Measurements from ENCODE around the gene ESR2.
"Not testable (repeated sequence)": the region's sequence is repeated elsewhere in the genome, so short reads cannot be mapped to it uniquely, and the experiment has no call there.

ESR2 gene

DNA sequence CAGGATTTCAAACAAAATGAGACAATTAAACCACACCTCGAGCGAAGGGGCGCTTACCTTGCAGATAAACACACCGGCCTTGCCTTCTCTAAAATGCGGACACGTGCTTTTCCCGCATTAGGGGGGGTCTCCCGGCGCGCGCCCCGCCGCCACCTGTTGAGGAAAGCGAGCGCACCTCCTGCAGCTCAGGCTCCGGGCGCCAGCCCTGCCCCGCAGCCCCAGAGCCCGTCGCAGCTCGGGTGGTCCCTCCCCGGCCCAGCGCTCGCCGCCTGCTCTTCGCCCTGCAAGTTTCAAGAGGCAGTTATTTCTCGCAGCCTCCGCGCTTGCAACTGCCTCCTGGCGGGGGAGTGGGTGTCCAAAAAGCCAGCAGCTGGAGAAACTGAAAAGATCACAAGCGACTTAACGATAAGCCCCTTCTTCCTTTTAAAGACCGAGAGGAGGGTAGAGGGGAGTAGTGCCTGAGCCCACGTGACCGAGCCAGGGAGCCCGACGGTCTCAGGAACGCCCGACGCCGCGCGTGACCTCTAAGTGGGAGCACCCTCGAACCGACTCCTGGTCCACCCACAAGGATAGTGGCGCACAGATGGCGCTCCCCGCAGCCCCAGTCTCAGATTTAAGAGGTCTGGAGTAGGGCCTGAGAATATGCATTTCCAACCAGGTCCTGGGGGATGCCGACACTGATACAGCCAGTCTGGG is at the start of gene ESR2:
Gene ESR2 (minus strand): TSS at position 396 of the 696 bp plus-strand sequence. CDS start 11,386 bp downstream, outside the sequence.
- Histone ChIP-seq H3K4me1 (ENCODE audit: insufficient read depth, low read length) (peaks cover 10% of the 10 kb centered on the region), H3K27me3 (ENCODE audit: insufficient read depth, low read length) (peaks cover 23% of the 10 kb centered on the region), H3K36me3 (ENCODE audit: insufficient read depth, low read length) (no peaks in the 10 kb centered on the region), H2AFZ (ENCODE audit: low read depth, low read length) (peak within 1 kb of the TSS; percentile 62), H3K9me3 (ENCODE audit: low read length) (no peaks in the 10 kb centered on the region), H3K4me3 (ENCODE audit: low read length) (peak within 1 kb of the TSS; percentile 27)

DNA sequence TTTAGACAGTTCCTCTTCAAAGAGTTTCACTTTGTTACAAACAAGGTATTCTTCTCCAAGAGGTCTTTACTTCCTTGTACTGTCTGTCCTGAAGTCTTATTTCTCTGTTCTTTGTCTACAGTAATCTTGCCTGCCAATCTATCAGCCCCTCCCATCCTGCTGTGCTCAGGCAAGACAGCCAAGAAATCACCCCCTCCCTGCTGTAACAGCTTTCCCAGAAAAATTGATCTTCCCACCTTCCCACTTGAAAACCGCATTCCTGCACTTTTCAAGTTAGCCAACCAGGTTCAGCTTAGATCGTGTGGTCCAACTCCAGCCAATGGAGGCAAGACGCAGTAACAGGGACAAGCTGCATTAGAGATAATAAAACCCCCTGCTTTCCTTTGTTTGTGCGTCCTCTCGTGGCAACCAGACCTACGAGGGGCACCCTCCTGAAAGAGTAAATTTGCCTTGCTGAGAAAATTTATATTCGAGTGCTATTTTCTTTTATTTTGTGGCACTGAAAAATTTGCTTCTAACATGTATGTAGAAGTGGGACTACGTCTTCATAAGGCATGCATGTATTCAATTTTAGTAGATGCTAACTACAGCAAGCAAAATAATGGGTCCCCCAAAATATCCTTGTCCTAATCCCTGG is 46.5 kb upstream of the ESR2 start:
- H3K4me3 ChIP-seq (ENCODE audit: low read length): no peak overlapping the region

DNA sequence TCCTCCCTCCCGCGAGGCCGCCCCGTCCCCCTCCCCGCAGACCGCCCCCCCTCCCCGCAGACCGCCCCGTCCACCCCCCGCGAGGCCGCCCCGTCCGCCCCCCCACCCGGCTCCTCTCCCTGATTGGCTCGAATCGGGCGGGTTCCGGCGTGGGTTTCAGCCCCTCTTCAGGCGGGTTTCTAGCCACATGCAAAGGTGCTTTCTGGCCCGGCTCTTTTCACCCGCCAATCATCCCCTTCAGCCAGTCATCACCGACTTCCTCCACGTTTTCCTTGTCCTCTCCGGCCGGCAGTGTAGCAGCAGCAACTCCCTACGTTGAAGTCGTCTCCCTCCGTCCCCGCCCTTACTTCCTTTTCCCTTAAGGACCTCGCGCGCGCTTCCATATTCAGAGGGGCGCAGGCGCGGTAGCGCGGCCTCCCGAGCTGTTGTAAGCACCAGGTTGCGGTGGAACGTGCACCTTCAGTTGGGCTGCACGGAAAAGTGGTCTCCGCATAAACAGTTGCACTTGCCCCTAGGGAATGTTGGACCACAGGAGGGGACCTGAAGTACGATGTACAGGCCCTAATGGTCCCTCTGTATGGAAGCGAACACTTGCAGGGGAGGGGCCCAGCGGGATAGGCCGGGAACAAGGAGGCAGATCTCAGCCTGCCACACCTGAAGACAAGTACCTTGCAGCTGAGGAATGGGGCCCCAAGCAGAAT is 44.6 kb upstream of the ESR2 start:
- peaks cover 13% of the 10 kb centered on the region for H3K4me1 ChIP-seq (ENCODE audit: insufficient read depth, low read length)
- H3K9me3 ChIP-seq (ENCODE audit: low read length): peaks cover 3% of the 10 kb centered on the region
- H3K36me3 ChIP-seq (ENCODE audit: insufficient read depth, low read length): no peaks in the 10 kb centered on the region
- peak overlapping the region; percentile 78 for H2AFZ ChIP-seq (ENCODE audit: low read depth, low read length)
- H3K27me3 ChIP-seq (ENCODE audit: insufficient read depth, low read length): no peaks in the 10 kb centered on the region
- peak overlapping the region; percentile 82 for H3K4me3 ChIP-seq (ENCODE audit: low read length)

More for the DNA sequence above, 46.5 kb upstream of the ESR2 start:
- Histone ChIP-seq H3K27me3 (ENCODE audit: insufficient read depth, low read length) (no peaks in the 10 kb centered on the region), H3K9me3 (ENCODE audit: low read length) (peaks cover 3% of the 10 kb centered on the region), H2AFZ (ENCODE audit: low read depth, low read length) (no peak overlapping the region), H3K4me1 (ENCODE audit: insufficient read depth, low read length) (peaks cover 13% of the 10 kb centered on the region), H3K36me3 (ENCODE audit: insufficient read depth, low read length) (no peaks in the 10 kb centered on the region)

DNA sequence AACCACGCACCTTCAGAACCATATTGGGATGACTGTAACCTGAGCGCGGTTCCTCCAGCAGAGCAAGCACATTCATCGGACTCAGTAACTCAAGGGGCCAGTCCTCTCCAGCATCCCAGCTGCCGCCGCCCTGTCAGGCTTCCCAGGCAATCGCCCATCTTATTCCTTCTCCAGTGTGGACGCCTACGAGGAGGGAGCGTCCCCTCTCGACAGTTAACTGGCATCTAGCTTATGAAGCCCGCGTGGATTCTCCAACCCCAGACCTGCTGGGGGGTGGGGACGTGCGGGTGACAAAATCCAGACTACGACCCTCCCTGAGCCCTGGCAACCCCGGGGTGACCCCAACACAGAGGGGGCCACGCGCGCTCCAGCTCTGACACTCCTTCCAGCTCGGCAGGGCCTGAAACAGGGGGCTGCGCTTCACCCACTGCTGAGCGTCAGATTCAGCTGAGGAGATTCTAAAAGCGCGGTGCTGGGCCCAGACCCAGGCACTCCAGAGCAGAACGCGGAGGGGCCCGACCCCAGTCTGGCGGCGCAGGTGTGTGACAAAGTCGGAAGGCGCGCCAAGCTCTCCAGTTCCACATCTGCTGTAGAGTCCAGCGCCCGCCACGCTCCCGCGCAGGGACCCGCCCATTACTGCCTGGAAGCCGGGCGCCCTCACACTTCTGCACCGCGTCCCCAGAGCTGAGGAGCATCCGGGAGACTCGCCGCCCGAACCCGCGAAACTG is 43.9 kb upstream of the ESR2 start:
- peaks cover 13% of the 10 kb centered on the region for H3K4me1 ChIP-seq (ENCODE audit: insufficient read depth, low read length)
- no peaks in the 10 kb centered on the region for H3K36me3 ChIP-seq (ENCODE audit: insufficient read depth, low read length)
- H3K9me3 ChIP-seq (ENCODE audit: low read length): peaks cover 3% of the 10 kb centered on the region
- no peaks in the 10 kb centered on the region for H3K27me3 ChIP-seq (ENCODE audit: insufficient read depth, low read length)
- H2AFZ ChIP-seq (ENCODE audit: low read depth, low read length): peak overlapping the region; percentile 88
- peak overlapping the region; percentile 79 for H3K4me3 ChIP-seq (ENCODE audit: low read length)

DNA sequence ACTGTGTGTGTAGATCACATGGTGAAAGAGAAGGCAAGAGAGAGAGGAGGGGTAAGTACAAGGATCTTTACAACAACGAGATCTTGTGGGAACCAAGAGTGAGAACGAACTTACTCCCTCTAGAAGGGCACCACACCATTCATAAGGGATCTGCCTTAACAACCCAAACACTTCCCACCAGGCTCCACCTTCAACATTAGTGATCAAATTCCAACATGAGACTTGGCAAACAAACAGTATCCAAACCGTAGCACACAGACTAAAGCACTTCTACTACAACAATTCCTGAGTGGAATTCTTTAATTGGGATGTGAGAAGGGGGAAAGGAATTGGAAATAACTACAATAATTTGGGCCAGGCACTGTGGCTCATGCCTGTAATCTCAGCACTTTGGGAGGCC is 35.0 kb upstream of the ESR2 start:
- Histone ChIP-seq H2AFZ (ENCODE audit: low read depth, low read length) (no peak overlapping the region), H3K4me3 (ENCODE audit: low read length) (no peak overlapping the region), H3K27me3 (ENCODE audit: insufficient read depth, low read length) (no peaks in the 10 kb centered on the region), H3K36me3 (ENCODE audit: insufficient read depth, low read length) (no peaks in the 10 kb centered on the region), H3K4me1 (ENCODE audit: insufficient read depth, low read length) (no peaks in the 10 kb centered on the region), H3K9me3 (ENCODE audit: low read length) (no peaks in the 10 kb centered on the region)

DNA sequence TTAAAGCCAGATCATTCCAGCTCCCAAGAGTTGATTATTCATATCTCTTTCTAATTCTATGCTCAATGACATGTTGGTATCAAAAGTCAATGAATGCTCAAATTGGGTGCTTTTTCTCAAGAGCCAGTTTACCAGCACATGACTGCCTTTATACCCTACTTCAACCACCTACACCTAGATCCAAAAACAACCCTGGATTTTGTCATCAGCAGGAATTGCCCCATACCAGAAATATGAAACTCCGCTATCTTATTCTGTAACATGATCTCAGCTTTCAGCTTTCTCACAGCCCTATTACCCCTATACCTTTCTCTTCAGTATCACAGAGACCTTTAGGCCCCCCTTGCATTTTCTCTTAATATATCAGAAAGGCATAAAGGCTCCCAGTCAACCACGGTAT is 32.3 kb upstream of the ESR2 start:
- no peaks in the 10 kb centered on the region for H3K4me1 ChIP-seq (ENCODE audit: insufficient read depth, low read length)
- H3K36me3 ChIP-seq (ENCODE audit: insufficient read depth, low read length): no peaks in the 10 kb centered on the region
- H3K27me3 ChIP-seq (ENCODE audit: insufficient read depth, low read length): no peaks in the 10 kb centered on the region
- no peak overlapping the region for H2AFZ ChIP-seq (ENCODE audit: low read depth, low read length)
- H3K4me3 ChIP-seq (ENCODE audit: low read length): no peak overlapping the region
- H3K9me3 ChIP-seq (ENCODE audit: low read length): no peaks in the 10 kb centered on the region

DNA sequence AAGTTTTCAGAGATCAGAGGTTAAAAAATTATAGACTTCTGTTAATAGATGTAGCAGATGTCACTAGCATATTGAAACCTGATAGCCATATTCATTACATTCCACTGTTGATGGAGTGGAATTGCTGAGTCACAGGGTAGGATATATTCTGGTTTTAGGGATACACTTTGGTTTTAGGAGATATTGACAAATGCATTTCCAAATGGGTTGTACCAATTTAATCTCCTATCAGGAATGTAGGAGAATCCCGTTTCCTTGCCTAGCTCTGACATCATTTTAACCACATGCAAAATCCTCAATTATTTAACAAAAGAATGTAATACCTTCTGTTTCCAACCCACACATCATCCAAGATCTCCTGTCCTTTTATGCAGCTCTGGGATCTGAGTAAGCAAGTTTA is 30.7 kb upstream of the ESR2 start:
- Histone ChIP-seq H3K36me3 (ENCODE audit: insufficient read depth, low read length) (no peaks in the 10 kb centered on the region), H3K4me3 (ENCODE audit: low read length) (no peak overlapping the region), H3K9me3 (ENCODE audit: low read length) (no peaks in the 10 kb centered on the region), H3K4me1 (ENCODE audit: insufficient read depth, low read length) (no peaks in the 10 kb centered on the region), H3K27me3 (ENCODE audit: insufficient read depth, low read length) (no peaks in the 10 kb centered on the region), H2AFZ (ENCODE audit: low read depth, low read length) (no peak overlapping the region)

DNA sequence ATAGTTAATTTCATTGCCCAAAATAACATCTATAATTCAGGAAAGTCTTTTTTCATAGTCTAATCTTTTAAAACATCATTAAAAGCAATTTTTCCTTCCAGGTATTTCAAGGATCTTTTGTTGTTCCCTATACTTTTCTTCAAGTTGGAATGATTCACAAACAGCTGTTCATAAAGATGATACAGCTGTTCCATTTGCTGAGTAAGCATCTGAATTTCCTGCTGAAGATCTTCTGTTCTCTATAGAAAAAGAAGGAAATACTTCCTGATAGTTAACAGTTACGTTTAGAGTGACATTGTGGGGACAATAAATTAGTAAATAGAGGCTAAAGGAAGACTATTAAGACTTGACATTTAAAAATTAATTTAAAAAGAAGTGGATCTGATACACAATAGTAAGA is 30.3 kb upstream of the ESR2 start:
- no peaks in the 10 kb centered on the region for H3K27me3 ChIP-seq (ENCODE audit: insufficient read depth, low read length)
- H3K4me3 ChIP-seq (ENCODE audit: low read length): no peak overlapping the region
- no peaks in the 10 kb centered on the region for H3K9me3 ChIP-seq (ENCODE audit: low read length)
- no peaks in the 10 kb centered on the region for H3K4me1 ChIP-seq (ENCODE audit: insufficient read depth, low read length)
- no peak overlapping the region for H2AFZ ChIP-seq (ENCODE audit: low read depth, low read length)
- no peaks in the 10 kb centered on the region for H3K36me3 ChIP-seq (ENCODE audit: insufficient read depth, low read length)

DNA sequence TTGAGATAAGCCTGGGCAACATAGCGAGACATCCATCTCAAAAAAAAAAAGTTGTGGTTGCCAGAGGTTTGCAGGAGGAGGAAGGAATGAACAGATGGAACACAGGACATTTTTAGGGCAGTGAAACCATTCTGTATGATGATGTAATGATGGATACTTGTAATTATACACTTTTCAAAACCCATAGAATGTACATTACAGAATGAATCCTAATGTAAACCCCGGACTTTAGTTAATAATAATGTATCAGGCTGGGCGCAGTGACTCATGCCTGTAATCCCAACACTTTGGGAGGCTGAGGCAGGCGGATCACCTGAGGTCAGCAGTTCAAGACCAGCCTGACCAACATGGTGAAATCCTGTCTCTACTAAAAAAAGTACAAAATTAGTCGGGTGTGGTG is 26.2 kb upstream of the ESR2 start:
- H3K36me3 ChIP-seq (ENCODE audit: insufficient read depth, low read length); H3K9me3 ChIP-seq (ENCODE audit: low read length); H3K4me3 ChIP-seq (ENCODE audit: low read length); H3K27me3 ChIP-seq (ENCODE audit: insufficient read depth, low read length); H2AFZ ChIP-seq (ENCODE audit: low read depth, low read length); H3K4me1 ChIP-seq (ENCODE audit: insufficient read depth, low read length): not testable (repeated sequence)

DNA sequence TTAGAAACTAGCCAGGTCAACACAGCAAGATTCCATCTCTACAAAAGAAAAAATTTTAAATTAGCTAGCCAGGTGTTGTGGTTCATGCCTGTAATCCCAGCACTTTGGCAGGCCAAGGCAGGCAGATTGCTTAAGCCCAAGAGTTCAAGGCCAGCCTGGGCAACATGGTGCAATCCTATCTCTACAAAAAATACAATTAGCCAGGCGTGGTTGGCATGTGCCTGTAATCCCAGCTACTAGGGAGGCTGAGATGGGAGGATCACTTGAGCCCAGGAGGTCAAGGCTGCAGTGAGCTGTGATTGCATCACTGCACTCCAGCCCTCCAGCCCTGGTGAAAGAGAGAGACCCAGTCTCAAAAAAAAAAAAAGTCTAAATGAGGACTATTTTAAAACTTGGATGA is 24.5 kb upstream of the ESR2 start:
- not testable (repeated sequence) for H3K36me3 ChIP-seq (ENCODE audit: insufficient read depth, low read length); H3K4me1 ChIP-seq (ENCODE audit: insufficient read depth, low read length); H3K9me3 ChIP-seq (ENCODE audit: low read length); H3K27me3 ChIP-seq (ENCODE audit: insufficient read depth, low read length); H2AFZ ChIP-seq (ENCODE audit: low read depth, low read length); H3K4me3 ChIP-seq (ENCODE audit: low read length)

DNA sequence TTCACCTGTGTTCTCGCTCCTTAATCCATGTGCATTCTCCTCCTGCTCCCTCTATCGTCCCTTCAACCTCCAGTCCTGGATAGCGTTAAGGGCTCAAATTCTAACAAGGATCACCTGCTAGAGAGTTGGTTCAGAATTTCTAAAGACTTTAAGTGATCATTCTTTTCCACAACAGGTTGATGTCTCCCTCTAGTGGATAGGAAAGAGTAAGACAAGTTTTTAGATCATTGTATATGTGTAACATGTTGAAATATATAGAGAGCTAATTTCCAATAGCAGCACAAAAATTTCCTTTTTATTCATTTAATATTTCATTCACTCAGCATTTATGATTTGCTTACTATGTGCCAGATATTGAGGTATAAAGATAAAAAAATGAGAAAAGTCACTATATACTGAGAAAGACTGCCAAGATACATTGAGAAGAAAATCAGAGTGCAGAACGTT is 9.3 kb upstream of the ESR2 start:
- Histone ChIP-seq H3K36me3 (ENCODE audit: insufficient read depth, low read length) (no peaks in the 10 kb centered on the region), H3K9me3 (ENCODE audit: low read length) (no peaks in the 10 kb centered on the region), H2AFZ (ENCODE audit: low read depth, low read length) (no peak overlapping the region), H3K27me3 (ENCODE audit: insufficient read depth, low read length) (no peaks in the 10 kb centered on the region), H3K4me3 (ENCODE audit: low read length) (no peak overlapping the region), H3K4me1 (ENCODE audit: insufficient read depth, low read length) (no peaks in the 10 kb centered on the region)

DNA sequence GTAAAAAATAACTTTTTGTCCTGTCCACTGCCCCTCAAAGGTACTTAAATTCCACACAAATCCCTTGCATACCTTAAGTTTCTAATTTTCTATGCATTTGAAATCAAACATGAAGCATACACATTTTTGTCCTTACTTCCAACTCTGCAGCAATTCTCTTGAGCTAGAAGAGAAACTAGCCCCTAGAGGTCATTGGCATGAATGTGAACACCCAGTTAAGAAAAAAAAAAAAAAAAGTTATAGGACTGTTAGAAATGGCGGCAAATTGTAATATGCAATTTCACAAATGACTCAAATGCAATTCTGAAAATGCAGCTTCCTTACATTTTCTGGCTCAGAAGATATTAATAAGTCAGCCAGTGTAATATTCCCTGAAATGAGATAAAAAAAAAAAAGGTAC is 4.6 kb upstream of the ESR2 start:
- Histone ChIP-seq H3K36me3 (ENCODE audit: insufficient read depth, low read length) (no peaks in the 10 kb centered on the region), H3K4me1 (ENCODE audit: insufficient read depth, low read length) (peaks cover 5% of the 10 kb centered on the region), H3K4me3 (ENCODE audit: low read length) (no peak overlapping the region), H3K27me3 (ENCODE audit: insufficient read depth, low read length) (peaks cover 9% of the 10 kb centered on the region), H3K9me3 (ENCODE audit: low read length) (no peaks in the 10 kb centered on the region), H2AFZ (ENCODE audit: low read depth, low read length) (no peak overlapping the region)

DNA sequence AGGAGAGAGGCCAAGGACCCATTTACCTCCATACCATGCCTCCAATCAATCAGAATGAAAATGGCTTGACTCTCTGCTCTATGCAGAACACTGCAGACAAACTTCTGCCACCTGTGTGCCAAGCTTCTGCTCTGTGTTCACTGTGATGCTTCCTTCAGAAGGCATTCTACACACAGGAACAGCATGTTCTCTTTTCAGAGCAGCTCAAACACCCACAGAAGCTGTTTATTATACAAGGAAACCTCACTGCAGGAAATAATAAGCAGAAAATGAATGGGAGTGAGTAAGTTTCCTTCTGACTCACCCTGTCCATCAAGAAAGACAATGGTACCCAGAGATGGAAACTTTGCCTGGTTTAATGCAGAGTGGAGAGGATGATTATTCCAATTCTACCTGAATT is 2.4 kb upstream of the ESR2 start:
- Histone ChIP-seq H3K9me3 (ENCODE audit: low read length) (no peaks in the 10 kb centered on the region), H3K4me3 (ENCODE audit: low read length) (no peak overlapping the region), H3K4me1 (ENCODE audit: insufficient read depth, low read length) (peaks cover 10% of the 10 kb centered on the region), H3K27me3 (ENCODE audit: insufficient read depth, low read length) (peaks cover 23% of the 10 kb centered on the region), H3K36me3 (ENCODE audit: insufficient read depth, low read length) (no peaks in the 10 kb centered on the region), H2AFZ (ENCODE audit: low read depth, low read length) (no peak overlapping the region)

All from neuron (in vitro differentiated cells).